HG03139 (cell line): ENCODE data around the gene RBM6.
A peak's percentile ranks its signal among the peaks of the same experiment; 100 is the strongest.

ENCODE experiments used
- ATAC-seq: cut with Tn5 transposase; IDR thresholded peaks from one replicate; pipeline ENCODE4 v1.9.1; 2021; ENCODE audit not compliant: unreplicated experiment

The RBM6 gene

GRCh38 chr3:50088725-50089608 is 149.0 kb downstream of the RBM6 start, which contains the start of gene RBM5:
TSS of gene RBM5 (plus strand) at chr3:50088919. CDS start at chr3:50090435, 1,516 bp downstream.
- peak; percentile 97 for ATAC-seq

- ATAC-seq: no peak
Measured at GRCh38 chr3:50089609-50089945, 149.6 kb downstream of the RBM6 start.

DNA sequence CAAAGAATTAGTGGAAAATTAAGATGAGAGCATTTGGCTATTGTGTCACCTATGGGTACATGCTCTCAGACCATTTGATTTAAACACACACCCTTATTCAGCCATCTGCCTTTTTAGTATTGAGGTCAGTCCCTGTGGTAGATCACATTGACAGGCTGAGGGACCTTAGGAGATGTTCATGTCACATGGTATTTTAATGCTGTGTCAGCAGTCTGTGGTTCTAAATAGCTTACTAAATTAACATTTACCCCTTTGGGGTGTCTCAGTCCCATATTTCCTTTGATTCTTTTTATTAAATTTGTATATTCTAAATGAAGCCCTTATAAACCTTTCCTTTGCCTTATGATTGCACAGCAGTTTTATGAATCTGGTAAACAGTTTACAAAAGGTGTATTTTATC is 151.0 kb downstream of the RBM6 start:
- no peak for ATAC-seq

GRCh38 chr3:50095352-50095998 is 155.5 kb downstream of the RBM6 start:
- ATAC-seq: no peak

GRCh38 chr3:50100386-50100785 is 160.4 kb downstream of the RBM6 start:
- ATAC-seq: no peak

- no peak for ATAC-seq
Measured at GRCh38 chr3:50100956-50101845, 161.3 kb downstream of the RBM6 start.

GRCh38 chr3:50102558-50102957 is 162.6 kb downstream of the RBM6 start:
- ATAC-seq: no peak

- ATAC-seq: no peak
Measured at GRCh38 chr3:50111757-50112156, 171.8 kb downstream of the RBM6 start.

DNA sequence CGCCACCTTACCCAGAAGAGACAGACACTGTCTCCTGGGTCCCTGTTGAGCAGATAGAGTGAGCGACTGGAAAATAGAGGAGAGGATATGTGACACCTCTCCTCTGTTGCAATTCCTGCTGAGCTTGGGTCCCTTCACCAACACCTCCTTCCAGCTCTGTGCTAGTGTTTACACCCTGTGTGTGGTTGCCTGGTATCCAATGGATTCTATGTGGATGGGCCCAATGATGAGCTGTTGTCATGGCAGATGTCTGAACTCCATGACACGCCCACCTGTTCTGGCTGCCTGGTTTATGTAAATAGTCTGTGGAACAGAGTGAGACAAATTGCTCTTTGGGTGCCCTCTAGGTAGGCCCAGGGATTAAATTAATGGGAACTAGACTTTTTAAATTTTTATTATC is 172.5 kb downstream of the RBM6 start:
- no peak for ATAC-seq

DNA sequence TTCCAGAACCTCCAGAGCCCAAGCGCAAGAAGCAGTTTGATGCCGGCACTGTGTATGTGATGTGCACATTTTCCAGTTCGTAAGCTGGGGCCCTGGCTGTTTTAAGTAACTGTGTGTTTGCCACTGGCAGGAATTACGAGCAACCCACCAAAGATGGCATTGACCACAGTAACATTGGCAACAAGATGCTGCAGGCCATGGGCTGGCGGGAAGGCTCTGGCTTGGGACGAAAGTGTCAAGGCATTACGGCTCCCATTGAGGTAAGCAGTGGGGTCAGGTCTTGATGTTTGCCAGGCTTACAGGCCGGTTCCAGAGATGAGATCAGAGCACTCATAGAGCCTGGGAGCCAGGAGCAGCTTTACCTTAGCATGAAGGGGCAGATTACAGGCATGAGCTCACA is 177.2 kb downstream of the RBM6 start:
- ATAC-seq: no peak

DNA sequence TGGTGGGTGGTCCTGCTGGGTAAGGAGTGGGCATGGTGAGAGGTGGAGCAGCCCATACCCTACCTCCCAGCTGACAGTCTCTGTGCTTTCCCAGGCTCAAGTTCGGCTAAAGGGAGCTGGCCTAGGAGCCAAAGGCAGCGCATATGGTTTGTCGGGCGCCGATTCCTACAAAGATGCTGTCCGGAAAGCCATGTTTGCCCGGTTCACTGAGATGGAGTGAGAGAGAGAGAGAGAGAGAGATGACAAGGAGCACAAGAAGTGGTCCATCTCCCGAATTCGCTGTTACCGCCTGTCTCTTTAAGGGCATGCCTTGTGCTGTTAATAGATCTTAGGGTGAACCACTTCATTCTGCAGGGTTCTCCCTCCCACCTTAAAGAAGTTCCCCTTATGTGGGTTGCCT is 178.3 kb downstream of the RBM6 start:
- no peak for ATAC-seq

DNA sequence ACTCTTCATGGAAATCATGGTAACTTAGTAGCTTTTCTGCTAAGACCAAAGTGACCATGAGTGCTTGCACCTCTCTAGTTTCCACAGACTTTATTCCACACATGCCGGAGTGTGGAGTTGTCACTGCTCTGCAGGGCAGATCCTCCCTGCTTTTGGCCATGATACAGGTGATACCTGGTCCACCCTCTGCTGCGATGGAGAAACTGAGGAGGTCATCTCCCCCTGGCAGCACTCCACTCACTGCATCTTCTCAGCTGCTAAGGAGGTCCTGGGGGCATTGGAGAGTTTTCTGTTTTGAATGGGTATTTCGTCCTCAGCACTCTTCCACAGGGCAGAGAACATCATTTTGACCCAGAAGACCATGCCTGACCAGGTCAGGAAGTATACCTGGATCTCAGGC is 179.8 kb downstream of the RBM6 start:
- ATAC-seq: no peak

- ATAC-seq: no peak
Measured at GRCh38 chr3:50120364-50121071, 180.6 kb downstream of the RBM6 start.

DNA sequence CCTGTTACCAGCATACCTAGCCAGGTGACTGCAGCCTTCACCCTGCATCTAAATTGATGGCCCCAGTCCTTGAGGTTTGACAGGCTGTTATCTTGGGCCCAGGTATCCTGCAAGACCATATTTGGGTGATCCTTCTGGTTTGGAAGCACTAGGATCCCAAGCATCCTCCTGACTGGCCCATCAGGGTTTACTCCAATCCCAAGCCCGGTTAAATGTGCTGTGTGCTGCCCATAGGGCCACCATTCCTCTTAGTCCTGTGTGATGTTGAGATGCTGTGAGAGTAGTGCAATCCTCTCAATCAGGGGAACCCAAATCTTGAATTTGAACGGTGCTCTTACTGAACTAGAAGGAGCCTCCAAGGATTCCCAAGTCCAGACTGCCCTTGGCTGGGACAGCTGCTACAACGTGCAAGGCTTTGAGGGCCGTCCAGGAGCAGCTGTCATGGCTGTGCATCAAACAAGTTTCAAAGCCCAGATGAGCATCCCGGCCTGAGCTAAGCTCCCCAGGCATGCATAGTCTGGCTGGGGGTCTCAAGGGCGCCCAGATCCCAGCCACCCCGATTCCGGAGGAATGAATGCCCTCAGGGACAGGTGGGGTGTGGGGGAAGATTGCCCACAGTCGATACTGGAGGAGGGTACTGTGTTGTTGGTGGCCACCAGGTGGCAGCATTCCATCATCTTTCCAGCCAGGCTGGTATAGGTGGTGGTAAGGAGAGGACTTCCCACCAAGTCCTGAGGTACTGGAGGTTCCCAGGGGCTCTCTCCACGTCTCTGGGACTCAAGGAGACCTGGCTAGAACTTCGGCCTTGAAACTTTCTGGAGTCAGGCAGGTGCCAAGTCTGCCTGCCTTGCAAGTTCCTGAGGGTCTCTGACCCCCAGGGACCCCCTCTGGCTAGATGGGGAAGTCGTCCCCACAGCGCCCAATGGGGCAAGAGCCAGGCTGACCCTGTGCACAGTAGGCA is 181.4 kb downstream of the RBM6 start:
- no peak for ATAC-seq

DNA sequence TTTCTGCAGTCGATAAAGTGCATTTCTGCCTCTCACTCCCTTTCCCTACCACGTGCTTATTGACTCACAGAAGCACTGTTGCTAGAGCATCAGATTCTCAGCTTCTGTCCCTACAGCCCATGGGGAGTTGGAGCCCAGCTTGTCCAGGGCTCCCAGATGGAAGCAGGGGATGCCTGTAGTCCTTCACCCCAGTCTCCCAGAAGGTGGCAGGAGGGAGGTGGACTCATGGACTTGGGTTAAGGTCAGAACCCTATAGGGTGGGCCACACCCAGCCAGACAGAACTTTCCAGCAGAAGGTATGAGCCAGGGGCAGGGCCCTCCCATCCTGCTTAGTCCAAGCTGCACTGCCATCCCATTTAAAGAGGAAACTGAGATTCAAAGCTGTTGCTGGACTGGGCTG is 182.1 kb downstream of the RBM6 start:
- no peak for ATAC-seq

GRCh38 chr3:50122661-50123391 is 182.9 kb downstream of the RBM6 start:
- ATAC-seq: no peak

DNA sequence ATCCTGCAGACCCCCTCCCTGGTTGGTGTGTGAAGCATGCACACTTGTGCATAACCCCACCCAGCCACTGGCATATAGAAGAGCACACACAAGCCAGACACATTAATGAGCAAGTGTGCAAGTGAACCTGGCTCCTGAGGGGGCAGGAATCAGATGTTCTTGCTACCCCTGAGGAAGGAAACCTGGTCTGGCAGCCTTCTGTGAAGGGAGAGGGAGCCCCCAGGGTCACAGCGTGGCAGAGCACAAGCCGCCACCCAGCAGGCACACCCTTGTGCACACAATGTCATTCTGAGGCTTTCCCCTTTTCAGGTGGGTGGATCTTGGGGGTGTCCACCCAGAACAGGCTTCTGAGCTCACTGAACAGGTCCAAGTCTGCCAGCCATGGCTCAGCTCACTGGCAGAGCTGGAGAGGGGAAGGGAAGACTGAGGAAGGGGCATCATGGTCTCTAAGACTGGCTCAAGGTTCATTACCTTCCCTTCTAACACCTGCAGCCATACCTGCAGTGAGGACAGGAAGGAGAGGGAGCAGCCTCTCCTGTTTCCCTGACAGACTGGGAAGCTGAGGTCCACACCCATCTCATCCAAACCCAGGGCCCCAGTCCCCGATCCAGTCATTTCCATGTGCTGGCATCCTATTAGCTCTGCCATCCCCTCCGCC is 183.6 kb downstream of the RBM6 start:
- ATAC-seq: no peak

DNA sequence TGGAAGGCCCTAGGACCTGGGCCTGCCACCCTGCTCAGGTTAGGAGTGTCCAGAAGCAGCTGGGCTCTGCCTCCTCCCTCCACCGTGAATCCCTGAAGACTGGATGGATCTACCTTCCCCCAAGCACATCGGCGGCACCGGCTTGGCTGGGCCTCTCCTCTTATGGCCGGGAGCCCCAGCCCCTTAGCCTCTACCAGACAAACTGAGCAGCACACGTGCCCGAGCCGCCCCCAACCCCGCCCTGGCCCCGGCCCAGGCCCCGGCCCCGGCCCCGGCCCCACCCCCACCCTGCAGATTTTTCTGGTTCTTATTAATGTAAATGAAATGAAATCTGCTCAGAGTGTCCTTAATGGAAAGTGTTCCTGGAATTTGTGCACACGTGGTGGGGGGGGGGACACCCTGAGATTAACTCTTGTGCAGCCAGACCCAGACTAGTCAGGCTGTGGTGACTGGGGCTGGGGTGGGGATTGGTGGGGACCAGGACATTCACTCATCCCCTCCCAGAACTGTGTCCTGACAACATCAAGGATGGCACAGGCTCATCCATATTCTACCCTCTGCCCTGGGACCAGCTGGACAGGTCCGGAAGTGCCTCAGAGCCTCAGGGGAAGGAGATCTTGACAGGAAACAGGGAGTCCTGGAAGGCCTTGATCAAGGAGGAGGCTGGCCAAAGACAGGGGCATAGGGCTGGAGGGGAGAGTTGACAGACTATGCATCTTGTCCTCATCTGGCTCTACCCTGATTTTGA is 184.3 kb downstream of the RBM6 start:
- no peak for ATAC-seq
